ENCODE results near the gene UROC1. TPM values are rescaled to one million over a fixed set of nuclear protein-coding genes. Genes with fewer than 3 reads are reported as not detected.

Gene UROC1
- total RNA-seq, 1 experiment from 2014 or later, result not detected

DNA sequence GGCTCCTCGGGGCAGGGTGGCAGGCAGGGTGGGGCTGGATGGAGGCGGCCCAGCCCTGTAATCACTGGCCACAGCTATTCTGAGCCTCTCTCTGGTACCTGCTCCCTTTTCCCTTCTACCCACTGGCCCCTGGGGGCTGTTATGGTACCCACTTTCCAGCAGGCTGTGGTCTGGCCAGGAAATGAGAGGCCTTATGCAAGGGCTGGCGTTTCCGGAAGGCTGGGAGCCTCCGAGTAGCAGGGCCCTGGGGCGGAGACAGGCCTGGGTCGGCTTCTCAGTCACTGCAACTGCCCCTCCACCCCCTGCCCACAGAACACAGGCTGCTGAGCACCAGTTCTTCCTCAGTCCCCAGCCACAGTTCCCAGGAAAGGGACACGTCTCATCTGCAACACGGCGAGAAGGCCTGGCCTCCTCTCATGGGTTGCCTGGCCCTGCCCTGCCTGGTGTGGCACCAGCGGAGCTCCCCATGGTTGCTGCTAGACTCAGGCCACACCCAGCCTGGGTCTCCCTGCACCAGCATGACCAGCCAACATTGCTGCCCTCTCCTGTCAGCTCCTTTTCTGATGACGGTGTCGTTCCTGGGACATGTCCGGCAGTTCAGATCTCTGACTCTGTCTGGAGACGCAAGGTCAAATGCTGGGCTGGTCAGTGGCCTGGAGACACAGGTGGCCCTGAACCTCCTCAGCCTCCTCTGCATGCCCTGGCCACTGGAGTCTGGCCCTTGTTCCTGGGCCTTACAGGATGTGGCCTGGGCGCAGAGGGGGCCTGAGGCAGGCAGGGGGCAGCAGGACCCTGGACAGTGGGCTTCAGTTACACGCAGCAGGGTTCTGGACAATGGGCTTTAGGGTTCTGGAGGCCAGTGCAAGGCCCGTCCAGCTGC lies 12.8 kb upstream of the UROC1 start:
- Mint-ChIP-seq H3K9me3 (no peaks in the 10 kb centered on the region), H3K4me1 (peaks cover 3 to 9% of the 10 kb centered on the region in 2 experiments; a peak in 3 of 4 replicates), H3K36me3 (ENCODE audit: insufficient read depth in 1 of 3, low read depth in 3 of 3) (no peaks in the 10 kb centered on the region; a peak in 1 of 7 replicates), H3K27me3 (ENCODE audit: low read depth) (peaks cover 19% of the 10 kb centered on the region), H3K27ac (no peak overlapping the region), H3K4me3 (no peak overlapping the region)
- no peak overlapping the region for H3K9ac ChIP-seq (ENCODE audit: extremely low read depth, insufficient read length, low read length)
- no peak overlapping the region for H3K4ac ChIP-seq (ENCODE audit: low read depth, low read length)
- H4K91ac ChIP-seq (ENCODE audit: insufficient read length, low read depth, low read length), result no peak overlapping the region
- H3K9me3 ChIP-seq (ENCODE audit: control insufficient read depth, low read depth, low read length), result no peaks in the 10 kb centered on the region
- no peak overlapping the region for H2AK5ac ChIP-seq (ENCODE audit: insufficient read length, low read length)
- H4K20me1 ChIP-seq (ENCODE audit: control insufficient read depth, insufficient read depth, insufficient read length), result no peaks in the 10 kb centered on the region
- H3K27me3 ChIP-seq (ENCODE audit: insufficient read depth, low read length), result no peaks in the 10 kb centered on the region
- no peak overlapping the region for H3K18ac ChIP-seq (ENCODE audit: insufficient read length, low read depth, low read length)
- H2AFZ ChIP-seq (ENCODE audit: low read length), result no peak overlapping the region
- H3K23me2 ChIP-seq (ENCODE audit: insufficient read length, low read depth, low read length, poor library complexity, severe bottlenecking), result no peaks in the 10 kb centered on the region
- H3K14ac ChIP-seq (ENCODE audit: insufficient read depth, low read length), result no peak overlapping the region
- no peaks in the 10 kb centered on the region for H3K79me2 ChIP-seq (ENCODE audit: insufficient read depth, low read length)
- no peaks in the 10 kb centered on the region for H3K4me1 ChIP-seq (ENCODE audit: insufficient read depth, low read length)
- no peak overlapping the region for H2BK15ac ChIP-seq (ENCODE audit: low read depth, low read length)
- no peak for DNase-seq
- TF ChIP-seq, protein P1, sequence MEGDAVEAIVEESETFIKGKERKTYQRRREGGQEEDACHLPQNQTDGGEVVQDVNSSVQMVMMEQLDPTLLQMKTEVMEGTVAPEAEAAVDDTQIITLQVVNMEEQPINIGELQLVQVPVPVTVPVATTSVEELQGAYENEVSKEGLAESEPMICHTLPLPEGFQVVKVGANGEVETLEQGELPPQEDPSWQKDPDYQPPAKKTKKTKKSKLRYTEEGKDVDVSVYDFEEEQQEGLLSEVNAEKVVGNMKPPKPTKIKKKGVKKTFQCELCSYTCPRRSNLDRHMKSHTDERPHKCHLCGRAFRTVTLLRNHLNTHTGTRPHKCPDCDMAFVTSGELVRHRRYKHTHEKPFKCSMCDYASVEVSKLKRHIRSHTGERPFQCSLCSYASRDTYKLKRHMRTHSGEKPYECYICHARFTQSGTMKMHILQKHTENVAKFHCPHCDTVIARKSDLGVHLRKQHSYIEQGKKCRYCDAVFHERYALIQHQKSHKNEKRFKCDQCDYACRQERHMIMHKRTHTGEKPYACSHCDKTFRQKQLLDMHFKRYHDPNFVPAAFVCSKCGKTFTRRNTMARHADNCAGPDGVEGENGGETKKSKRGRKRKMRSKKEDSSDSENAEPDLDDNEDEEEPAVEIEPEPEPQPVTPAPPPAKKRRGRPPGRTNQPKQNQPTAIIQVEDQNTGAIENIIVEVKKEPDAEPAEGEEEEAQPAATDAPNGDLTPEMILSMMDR (conservative IDR thresholded peaks at IDR 0.05), result peak; percentile 38
- H4K5ac ChIP-seq (ENCODE audit: insufficient read length, low read depth, low read length), result no peak overlapping the region
- no CpG with 5 or more reads among the region's 18 CpGs for WGBS (ENCODE audit: extremely low coverage, insufficient read length, low lambda C conversion rate)
- H3K79me1 ChIP-seq (ENCODE audit: insufficient read depth, low read depth, low read length, poor library complexity, severe bottlenecking), result no peaks in the 10 kb centered on the region
- no peak overlapping the region for H3K56ac ChIP-seq (ENCODE audit: insufficient read length, low read depth, low read length)
- no peak overlapping the region for H2BK12ac ChIP-seq (ENCODE audit: insufficient read length, low read depth, low read length)
- no peak overlapping the region for H4K8ac ChIP-seq (replicated peaks; ENCODE audit: insufficient read length, low read depth, low read length)
- no peak overlapping the region for H3K4me2 ChIP-seq (ENCODE audit: insufficient read depth, insufficient read length, low read length)
- no peak overlapping the region for H3T11ph ChIP-seq (ENCODE audit: low read length)
- no peak overlapping the region for H3K23ac ChIP-seq (ENCODE audit: insufficient read length, low read depth, low read length)
- H3K27ac ChIP-seq (ENCODE audit: insufficient read length, low read depth, low read length), result no peak overlapping the region
- H2BK5ac ChIP-seq (ENCODE audit: insufficient read length, low read length), result no peak overlapping the region
- H2BK120ac ChIP-seq (ENCODE audit: low read depth, low read length, poor library complexity, severe bottlenecking), result no peak overlapping the region
- no peak overlapping the region for H2BK20ac ChIP-seq (ENCODE audit: low read depth, low read length, poor library complexity, severe bottlenecking)
